ENCODE data around the gene LEKR1.
A peak's percentile ranks its signal among the peaks of the same experiment; 100 is the strongest.

LEKR1 gene

GRCh38 chr3:157063926-157064325 lies 237.8 kb downstream of the LEKR1 start:
- no peak for DNase-seq

GRCh38 chr3:157064402-157064801 lies 238.2 kb downstream of the LEKR1 start:
- no peak for DNase-seq

- no peak for DNase-seq
These were observed 239.0 kb downstream of the LEKR1 start for GRCh38 chr3:157065201-157065600.

GRCh38 chr3:157066335-157067098 lies 240.4 kb downstream of the LEKR1 start:
- DNase-seq, result no peak

- DNase-seq, result no peak
These were observed 241.0 kb downstream of the LEKR1 start for GRCh38 chr3:157067114-157067513.

- no peak for DNase-seq
These were observed 243.3 kb downstream of the LEKR1 start for GRCh38 chr3:157069406-157069805.

- DNase-seq, result no peak
These were observed 243.9 kb downstream of the LEKR1 start for GRCh38 chr3:157069846-157070677.

- no peak for DNase-seq
These were observed 244.5 kb downstream of the LEKR1 start for GRCh38 chr3:157070678-157070999.

GRCh38 chr3:157071744-157072525 lies 245.8 kb downstream of the LEKR1 start:
- no peak for DNase-seq

GRCh38 chr3:157073810-157074209 lies 247.7 kb downstream of the LEKR1 start:
- no peak for DNase-seq

- no peak for DNase-seq
These were observed 248.3 kb downstream of the LEKR1 start for GRCh38 chr3:157074490-157074889.

- no peak for DNase-seq
These were observed 248.8 kb downstream of the LEKR1 start for GRCh38 chr3:157074981-157075380.

GRCh38 chr3:157075693-157076420 lies 249.7 kb downstream of the LEKR1 start:
- DNase-seq, result no peak

- DNase-seq, result no peak
These were observed 251.4 kb downstream of the LEKR1 start for GRCh38 chr3:157077565-157077991.

GRCh38 chr3:157078131-157078810 lies 252.1 kb downstream of the LEKR1 start:
- DNase-seq, result no peak

- DNase-seq, result no peak
These were observed 252.6 kb downstream of the LEKR1 start for GRCh38 chr3:157078811-157079185.

- no peak for DNase-seq
These were observed 253.7 kb downstream of the LEKR1 start for GRCh38 chr3:157079676-157080369.

- DNase-seq, result peak; percentile 95
These were observed 255.6 kb downstream of the LEKR1 start for GRCh38 chr3:157081626-157082210.

- DNase-seq, result no peak
These were observed 256.3 kb downstream of the LEKR1 start for GRCh38 chr3:157082305-157082982.

GRCh38 chr3:157083824-157084223 lies 257.7 kb downstream of the LEKR1 start:
- no peak for DNase-seq
